GM21515 (cell line): Measurements from ENCODE around the gene ZC3H6.

ENCODE experiments used
- ATAC-seq: cut with Tn5 transposase; IDR thresholded peaks from one replicate; pipeline ENCODE4 v1.9.1; 2021; ENCODE audit not compliant: unreplicated experiment

The ZC3H6 gene, protein sequence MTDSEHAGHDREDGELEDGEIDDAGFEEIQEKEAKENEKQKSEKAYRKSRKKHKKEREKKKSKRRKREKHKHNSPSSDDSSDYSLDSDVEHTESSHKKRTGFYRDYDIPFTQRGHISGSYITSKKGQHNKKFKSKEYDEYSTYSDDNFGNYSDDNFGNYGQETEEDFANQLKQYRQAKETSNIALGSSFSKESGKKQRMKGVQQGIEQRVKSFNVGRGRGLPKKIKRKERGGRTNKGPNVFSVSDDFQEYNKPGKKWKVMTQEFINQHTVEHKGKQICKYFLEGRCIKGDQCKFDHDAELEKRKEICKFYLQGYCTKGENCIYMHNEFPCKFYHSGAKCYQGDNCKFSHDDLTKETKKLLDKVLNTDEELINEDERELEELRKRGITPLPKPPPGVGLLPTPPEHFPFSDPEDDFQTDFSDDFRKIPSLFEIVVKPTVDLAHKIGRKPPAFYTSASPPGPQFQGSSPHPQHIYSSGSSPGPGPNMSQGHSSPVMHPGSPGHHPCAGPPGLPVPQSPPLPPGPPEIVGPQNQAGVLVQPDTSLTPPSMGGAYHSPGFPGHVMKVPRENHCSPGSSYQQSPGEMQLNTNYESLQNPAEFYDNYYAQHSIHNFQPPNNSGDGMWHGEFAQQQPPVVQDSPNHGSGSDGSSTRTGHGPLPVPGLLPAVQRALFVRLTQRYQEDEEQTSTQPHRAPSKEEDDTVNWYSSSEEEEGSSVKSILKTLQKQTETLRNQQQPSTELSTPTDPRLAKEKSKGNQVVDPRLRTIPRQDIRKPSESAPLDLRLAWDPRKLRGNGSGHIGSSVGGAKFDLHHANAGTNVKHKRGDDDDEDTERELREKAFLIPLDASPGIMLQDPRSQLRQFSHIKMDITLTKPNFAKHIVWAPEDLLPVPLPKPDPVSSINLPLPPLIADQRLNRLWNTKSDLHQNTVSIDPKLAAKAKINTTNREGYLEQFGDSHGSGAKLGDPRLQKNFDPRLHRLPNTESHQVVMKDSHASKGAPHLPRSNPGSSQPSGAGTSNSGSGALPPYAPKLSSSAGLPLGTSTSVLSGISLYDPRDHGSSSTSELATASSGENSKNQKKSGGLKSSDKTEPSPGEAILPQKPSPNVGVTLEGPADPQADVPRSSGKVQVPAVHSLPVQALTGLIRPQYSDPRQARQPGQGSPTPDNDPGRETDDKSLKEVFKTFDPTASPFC

DNA sequence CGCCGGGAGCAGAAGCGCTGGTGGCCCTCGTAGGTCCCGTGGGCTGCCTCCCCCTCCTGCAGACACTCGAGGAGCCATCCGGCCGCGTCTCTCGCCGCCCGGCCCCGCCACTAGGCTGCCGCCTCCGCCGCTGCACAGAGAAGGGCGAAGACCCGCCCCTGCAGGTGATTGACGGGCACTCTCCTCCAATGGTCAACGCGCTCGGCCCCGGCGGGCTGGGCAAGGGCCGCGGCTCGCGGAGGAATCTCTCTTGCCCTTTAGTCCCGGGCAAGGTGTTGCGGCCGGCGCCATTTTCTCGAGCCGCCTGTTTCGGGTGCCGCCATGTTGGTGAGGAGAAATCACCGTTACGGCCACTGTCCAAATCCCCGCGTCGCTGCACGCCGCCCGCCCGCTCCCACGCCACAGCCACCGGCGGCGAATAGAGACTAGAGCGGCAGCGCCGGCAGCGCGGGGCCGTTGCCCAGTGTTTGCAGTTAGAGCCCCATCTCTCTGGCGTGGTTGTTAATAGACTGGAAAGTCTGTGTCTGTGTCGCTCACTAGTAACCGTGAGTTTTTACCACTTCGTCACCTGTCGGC is at the start of gene ZC3H6:
ZC3H6 (plus strand) TSS at position 287 of the 576 bp plus-strand sequence. CDS start 398 bp downstream, outside the sequence.
- peak; percentile 94 for ATAC-seq

DNA sequence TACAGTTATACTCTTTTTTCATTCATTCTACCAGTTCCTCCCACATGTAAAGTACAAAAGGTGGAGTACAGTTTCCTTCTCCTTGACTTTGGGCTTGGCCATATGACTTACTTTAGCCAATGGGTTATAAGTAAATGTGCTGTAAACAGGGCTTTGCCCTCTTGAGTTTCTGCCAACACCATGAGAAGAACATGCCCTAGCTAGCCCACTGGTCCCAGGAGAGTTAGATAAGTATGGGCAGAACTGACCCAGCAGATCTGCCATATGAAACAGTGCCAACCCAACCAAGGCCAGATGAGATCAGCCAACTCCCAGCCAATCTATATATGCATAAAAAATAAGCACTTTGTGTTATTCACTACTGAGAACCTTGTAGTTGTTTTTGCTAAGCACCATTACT is 46.0 kb upstream of the ZC3H6 start:
- no peak for ATAC-seq

DNA sequence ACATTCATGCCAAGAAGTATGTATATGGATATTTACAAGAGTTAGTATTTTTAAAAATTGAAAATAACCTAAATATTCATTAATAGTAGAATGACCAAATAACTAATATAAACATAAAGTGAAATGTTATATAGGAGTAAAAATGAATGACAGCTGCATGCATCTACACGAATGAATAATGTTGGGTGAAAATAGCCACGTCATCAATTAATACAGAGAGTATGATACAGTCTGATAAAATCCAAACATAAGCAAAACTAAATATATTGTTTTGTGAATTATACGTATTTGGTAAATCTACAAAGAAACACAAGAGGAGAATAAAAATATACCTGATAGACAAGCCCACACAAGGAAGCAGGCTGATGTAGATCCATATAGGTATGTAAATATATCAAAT is 45.0 kb upstream of the ZC3H6 start:
- no peak for ATAC-seq

DNA sequence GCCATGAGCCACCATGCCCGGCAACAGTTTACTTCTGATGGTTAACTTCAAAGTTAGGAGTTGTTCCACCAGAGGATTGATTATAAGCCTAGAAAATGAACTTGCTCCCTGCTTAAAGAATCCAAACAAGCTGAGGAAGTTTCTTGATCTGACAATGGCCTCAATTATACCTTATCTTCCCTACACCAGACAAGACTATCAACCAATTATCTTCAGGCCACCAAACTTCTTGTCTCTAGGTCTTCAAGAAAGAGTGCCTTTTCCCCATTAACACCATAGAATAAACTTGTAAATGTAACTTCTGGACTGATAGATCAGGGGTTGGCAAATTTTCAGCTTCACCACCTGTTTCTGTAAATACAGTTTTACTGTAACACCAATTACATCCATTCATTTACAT is 35.5 kb upstream of the ZC3H6 start:
- ATAC-seq, result no peak

DNA sequence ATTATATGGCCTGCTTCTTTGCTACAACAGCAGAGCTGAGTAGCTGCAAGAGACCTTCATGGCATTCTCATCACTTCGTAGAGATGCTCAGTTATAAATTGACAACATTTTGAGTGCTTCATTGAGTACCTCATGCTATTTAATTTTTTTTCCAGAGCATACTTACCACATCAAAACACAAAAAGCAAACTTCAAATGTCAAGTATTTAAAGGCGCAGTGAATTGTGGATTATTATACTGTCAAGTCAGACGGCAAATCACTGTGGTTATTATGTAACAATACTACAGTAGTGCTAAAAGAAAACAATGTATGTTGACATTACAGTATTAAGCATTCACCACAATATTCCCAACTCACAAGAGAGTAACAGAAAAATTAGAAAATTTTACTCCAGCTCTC is 33.0 kb upstream of the ZC3H6 start:
- ATAC-seq, result no peak

DNA sequence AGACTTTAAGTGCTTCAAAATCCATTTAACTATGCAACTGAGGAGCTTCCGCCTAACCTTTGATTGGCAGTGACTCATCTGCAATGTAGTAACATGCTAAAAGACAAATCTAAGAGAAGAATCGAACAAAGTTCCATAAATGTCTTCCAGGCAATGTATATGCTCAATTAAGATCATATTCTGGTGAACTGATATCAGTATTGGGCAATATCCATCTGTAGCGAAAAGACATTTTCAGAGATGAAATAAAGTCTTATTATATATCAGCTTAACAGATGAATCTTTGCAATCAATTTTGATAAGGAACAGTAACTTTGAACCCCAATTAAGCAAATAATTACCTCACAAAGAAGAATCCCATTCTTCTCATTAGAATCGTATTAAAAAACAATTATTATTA is 32.2 kb upstream of the ZC3H6 start:
- ATAC-seq, result no peak

DNA sequence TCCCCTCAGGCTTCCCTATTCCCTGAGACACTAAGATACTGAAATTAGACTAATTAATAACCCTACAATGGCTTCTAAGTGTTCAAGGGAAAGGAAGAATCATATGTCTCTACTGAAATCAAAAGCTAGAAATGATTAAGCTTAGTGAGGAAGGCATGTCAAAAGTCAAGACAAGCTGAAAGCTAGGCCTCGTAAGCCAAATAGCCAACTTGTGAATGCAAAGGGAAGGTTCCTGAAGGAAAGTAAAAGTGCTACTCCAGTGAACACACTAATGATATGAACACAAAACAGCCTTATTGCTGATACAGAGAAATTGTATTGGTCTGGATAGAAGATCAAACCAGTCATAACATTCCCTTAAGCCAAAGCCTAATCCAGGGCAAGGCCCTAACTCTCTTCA is 30.5 kb upstream of the ZC3H6 start:
- ATAC-seq, result no peak

DNA sequence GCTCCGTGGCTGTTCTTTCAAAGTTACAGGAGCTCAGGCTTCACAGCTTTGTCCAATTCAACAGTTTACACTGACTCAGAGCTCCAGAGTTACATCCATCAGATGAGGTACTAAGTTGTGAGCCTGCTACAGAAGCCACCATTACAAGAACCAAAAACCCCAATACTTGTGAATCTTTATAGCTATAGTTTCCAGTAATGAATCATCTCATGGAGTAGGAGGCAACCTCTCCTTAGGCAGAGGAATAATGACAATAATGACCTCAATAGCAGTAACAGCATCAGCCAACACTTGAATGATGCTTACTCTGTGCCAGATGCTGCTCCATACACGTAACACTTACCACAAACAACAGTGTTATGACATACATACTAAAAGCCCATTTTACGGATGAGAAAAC is 24.1 kb upstream of the ZC3H6 start:
- no peak for ATAC-seq

DNA sequence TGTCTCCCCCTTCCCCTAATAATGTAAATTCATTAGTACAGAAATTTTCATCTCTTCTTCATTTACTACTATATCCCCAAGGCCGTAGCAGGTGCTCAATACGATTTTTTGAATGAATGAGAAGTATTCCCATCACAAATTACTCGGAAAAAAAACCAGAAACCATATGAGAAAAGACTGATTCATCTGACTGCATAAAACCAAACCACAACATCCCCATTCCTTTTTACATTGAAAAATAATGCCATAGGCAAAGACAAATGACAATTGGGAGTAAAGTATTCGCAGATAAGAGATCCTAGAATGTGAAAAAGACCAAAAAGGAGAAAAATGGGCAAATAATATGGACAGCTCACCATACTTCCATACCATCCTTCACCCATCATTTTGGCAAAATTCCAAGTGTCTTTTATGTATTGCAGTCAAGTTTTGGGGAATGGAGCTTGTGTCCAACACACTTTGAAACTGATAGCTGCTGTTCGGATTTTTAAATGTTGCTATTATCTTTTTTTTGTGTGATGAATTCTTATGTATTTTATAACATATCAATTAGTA is 22.1 kb upstream of the ZC3H6 start:
- no peak for ATAC-seq

DNA sequence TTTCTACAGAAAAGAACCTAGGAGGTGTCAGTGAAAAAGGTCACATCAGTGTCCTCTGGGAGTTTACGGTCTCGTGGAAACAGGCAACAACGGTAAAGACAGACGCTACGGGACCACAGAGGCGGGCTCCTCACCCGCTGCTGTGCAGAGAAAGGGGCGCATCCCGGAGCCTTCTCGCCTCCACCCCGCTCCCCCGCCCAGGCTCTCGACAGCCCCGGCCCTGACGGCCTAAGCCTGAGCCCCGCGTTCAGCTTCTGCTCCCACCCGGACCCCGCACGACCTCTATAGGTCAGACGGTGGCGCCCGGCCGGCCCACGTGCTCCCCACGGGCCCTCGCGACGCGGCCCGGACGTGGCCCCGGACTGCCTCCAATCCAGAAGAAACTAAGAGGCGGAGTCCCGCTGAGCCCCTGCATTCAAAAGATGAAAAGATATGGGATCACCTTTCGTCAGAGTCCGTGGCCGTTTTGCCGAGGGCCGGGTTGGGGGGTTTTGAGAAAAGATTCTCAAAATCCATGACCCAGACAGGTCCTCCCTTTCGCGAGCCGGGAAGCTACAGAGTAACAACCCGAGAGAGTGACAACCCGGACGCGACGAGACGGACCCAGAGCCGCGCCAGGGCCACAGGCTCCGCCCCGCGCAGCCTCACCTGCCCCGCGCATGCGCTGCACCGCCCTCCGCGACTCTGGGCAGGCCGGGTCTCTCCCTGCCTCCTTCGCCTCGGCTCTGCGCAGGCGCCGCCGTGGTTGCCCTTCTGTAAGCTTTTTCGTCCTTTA is 20.7 kb upstream of the ZC3H6 start, which contains the start of gene ZC3H8:
ZC3H8 (minus strand) TSS at position 577 of the 775 bp plus-strand sequence; CDS start at position 516, 61 bp downstream.
- peak; percentile 92 for ATAC-seq

DNA sequence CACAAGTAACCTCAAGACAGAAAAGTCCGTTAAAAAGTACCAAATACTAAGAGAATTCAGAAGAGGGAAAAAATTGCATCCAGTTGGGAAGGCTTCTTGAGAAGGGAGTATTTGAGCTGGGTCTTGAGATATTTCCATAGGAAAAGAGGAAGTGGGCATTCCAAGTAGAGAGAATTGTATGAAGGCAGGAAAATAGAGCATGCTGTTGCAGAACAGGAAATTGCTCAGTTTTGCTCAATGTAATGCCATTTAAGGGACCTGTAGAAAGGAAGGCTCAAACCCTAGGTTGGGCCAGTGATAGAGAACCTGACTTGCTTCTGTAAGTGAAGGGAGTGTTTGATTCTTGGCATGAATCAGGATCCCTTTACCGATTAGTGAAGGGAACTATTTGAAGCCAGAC is 19.5 kb upstream of the ZC3H6 start:
- no peak for ATAC-seq

DNA sequence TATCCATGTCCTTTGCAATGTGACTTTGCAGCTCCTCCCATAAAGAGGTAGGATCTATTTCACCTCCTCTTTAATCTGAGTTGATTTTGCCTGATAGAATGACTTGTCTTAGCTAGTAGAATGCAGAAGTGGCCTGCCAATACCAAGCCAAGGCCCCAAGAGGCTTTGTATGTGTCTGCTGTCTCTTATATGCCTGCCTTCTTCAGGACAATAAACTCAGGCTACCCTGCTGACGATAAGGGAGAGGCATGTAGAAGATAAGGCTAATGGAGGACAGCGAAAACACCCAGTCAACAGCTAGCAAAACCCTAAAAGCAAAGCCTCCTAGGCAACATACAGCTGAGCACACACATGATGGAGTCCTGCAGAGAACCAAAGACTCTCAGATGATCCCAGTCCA is 18.7 kb upstream of the ZC3H6 start:
- no peak for ATAC-seq

DNA sequence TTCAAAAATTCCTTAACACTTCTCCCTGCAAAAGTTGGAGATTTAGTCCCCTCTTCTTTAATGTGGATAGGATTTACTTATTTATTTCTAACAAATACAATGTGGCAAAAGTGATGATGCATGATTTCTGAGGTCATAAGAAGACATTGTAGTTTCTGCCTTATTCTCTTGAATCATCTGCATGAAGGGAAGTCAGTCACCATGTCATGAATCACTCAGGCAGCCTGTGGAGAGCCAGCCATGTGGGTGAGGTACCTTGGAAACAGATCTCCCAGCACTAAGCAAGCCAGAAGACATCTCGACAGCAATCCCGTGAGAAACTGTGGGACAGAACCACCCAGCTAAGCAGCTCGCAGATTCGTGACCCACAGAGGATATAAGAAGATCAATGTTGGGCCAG is 17.8 kb upstream of the ZC3H6 start:
- ATAC-seq, result no peak

DNA sequence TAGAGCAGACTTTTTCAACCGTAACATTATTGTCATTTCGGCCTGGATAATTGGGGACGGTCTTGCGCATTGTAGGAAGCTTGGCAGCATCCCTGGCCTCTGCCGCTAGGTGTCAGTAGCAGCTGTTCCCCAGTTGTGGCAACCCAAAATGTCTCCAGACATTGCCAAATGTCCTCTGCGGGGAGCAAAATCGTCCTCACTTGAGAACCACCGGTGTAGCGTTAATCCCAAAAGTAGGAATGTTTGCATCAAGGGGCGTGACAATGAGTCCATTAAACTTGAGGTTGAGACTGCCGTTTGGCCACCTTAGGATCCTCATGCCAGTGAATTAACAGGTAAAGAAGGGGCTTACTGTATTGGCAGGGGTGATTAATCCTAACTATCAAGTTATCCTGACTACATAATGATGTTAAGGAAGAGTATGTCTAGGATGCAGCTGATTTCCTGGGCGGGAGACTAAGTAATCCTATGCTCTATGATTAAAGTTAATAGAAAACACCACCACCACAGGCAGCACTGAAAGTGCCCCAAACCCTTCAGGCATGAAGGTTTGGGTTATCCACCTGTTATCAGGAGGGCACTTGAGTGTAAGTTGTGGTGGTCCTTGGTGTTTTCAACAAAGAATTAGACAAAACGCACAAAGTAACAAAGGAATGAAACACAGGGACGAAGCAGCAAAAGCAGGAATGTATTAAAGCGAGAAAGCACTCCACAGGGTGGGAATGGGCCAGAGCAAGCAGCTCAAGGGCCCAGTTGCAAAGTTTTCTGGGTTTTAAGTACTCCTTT is 15.7 kb upstream of the ZC3H6 start:
- no peak for ATAC-seq

DNA sequence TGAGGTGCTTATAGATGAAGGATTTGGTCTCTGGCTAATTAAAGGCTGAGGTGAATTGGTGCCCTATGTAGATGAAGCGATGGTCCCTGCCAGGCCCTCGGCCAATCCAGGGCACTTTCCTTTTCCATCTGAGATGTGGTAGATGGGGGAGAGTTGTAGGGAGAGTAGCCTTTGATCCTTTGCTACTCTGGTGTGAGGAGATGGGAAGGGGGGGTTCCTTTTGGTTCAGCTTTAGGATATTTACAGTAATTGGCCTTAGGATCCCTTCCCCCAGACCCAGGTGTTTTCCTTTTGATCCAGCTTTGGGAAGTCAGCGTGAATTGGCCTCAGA is 15.1 kb upstream of the ZC3H6 start:
- ATAC-seq, result no peak

DNA sequence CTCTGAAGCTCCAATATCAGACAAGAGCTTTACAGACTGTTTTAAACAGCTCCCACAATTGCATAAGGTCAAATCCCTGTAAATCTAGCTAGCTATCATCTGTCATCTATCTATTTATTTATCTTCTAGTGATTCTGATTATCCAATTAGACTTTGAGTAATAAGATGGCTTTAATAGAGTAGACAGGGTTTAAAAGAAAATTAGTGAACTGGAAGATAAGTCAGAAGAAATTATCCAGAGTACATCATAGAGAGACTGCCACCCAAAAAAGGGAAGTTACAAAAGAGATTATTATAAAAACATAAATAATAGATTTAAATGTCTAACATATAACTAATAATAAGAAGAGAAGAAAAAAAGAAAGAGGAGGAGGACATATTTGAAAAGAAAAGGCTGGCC is 12.5 kb upstream of the ZC3H6 start:
- ATAC-seq, result no peak

DNA sequence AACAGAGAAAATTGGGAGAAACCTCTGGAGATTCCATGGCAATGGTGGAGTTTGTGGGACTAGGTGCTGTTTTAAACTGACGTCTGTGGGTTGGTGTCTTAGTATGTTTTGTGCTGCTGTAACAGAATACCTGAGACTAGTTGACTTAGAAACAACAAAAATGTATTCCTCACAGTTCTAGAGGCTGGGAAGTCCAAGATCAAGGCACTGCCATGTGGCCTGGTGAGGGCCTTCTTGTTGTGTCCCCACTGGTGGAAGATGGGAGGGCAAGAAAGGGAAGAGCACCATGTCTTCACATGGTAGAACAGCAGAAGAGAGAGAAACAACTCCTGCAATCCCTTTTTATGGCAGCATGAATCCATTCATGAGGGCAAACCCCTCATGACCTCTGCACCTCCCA is 6.8 kb upstream of the ZC3H6 start:
- no peak for ATAC-seq

DNA sequence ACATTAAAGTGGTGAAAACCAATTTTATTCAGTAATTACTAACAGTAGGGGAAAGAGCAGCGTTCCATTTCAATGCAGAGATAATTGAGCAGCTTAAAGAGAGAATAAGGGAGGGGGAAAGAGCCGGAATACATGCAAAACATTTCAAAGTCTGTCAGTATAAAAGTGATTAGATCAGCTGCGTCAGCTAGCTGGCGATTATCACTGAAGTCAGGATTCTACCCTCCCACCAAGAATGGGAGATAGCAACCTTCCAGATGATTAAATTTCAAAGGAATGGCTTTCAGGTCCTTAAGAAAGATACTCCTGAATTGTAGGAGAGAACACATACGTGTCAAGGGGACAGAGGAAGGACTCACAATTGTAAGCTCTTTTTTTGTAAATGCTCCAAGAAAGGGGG is 2.7 kb upstream of the ZC3H6 start:
- no peak for ATAC-seq

DNA sequence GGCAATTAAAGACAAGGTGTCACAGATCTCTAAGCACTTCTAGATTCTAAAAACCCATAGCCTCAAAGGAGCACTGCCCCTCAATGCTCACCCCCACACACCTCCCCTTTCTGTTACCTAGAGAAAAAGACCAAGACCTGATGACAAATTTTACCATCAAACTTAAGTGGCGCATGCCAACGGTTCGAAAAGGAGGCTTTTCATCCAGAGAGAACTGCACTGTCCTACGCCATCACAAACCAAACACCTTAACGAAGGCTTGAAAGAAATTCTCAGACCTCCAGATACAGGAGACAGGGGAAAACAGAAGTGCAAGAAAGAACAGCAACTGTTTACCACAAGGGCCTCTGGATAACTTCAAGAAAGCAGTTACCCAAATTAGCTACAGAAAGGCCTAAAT is 2.0 kb upstream of the ZC3H6 start:
- ATAC-seq, result no peak
